WTC11 (cell line): Measurements from ENCODE around the gene SLC25A38.
"Not testable (repeated sequence)": the region's sequence is repeated elsewhere in the genome, so short reads cannot be mapped to it uniquely, and the experiment has no call there.

Experiments
- ARID4B ChIP-seq: sonication (generic); formaldehyde crosslinking; IDR thresholded peaks from 2 replicates; pipeline ENCODE4 v1.8.0; 2023; ENCODE audit warnings: missing genetic modification reagents, mild to moderate bottlenecking, borderline replicate concordance
- CDX4 ChIP-seq: fragments of 250-450 bp; sonication (Bioruptor Pico); IDR thresholded peaks from 2 replicates; pipeline ENCODE4 v1.9.0; 2021; ENCODE audit warnings: moderate library complexity, mild to moderate bottlenecking, inconsistent platforms, borderline replicate concordance
- CTCF ChIP-seq: fragments of 200-600 bp; IDR thresholded peaks from 2 replicates; pipeline ENCODE4 v1.8.0; 2022; ENCODE audit warnings: antibody characterized with exemption

- TF ChIP-seq CTCF; ARID4B (CRISPR knock-in tag); CDX4 (CRISPR knock-in tag): not testable (repeated sequence)
These were observed 32.0 kb upstream of the SLC25A38 start for GRCh38 chr3:39351134-39351533.
